DND-41 (cell line): ENCODE measurements around the gene SOX9.

Source experiments
- CTCF ChIP-seq: IDR thresholded peaks from 2 replicates; pipeline ENCODE4 v1.5.1; 2012; ENCODE audit warnings: borderline replicate concordance, low read length, moderate library complexity, mild to moderate bottlenecking; ENCODE audit not compliant: poor library complexity, severe bottlenecking; ENCODE audit errors: extremely low read depth
- EZH2 ChIP-seq: IDR thresholded peaks from 3 replicates; pipeline ENCODE4 v1.6.1; 2012; ENCODE audit warnings: borderline replicate concordance, low read depth, mild to moderate bottlenecking, moderate library complexity, low read length, inconsistent platforms; ENCODE audit not compliant: severe bottlenecking

GRCh38 chr17:72158895-72159885 lies 38.4 kb downstream of the SOX9 start:
- TF ChIP-seq CTCF = no peak
- TF ChIP-seq EZH2 = no peak
